Calu3 (cell line): ENCODE data around the gene SRRM4. TPM values are rescaled to one million over a fixed set of nuclear protein-coding genes. Genes with fewer than 3 reads are reported as not detected.

ENCODE experiments used
- BruUV-seq: library from RNA; stranded (reverse); fragments of 400-500 nt; replicated peaks from 2 replicates; lab custom pipeline; 2021; lab: Mats Ljungman, UMichigan
- CTCF ChIA-PET: fragments of 300-600 bp; sonication (Branson Sonifier 250); formaldehyde crosslinking; loops from one replicate; lab custom pipeline; 2022; ENCODE audit warnings: antibody characterized with exemption; lab: Charles Lee
- DNase-seq: peaks from one replicate; pipeline ENCODE4 v3.0.0; 2022
- H3K27ac Mint-ChIP-seq: one replicate; pipeline ENCODE4 v1.8.0; 2022; ENCODE audit warnings: mixed read lengths; ENCODE audit not compliant: unreplicated experiment
- H3K27me3 Mint-ChIP-seq: one replicate; pipeline ENCODE4 v1.8.0; 2022; ENCODE audit warnings: mixed read lengths; ENCODE audit not compliant: unreplicated experiment
- H3K36me3 Mint-ChIP-seq: one replicate; pipeline ENCODE4 v1.8.0; 2022; ENCODE audit warnings: mild to moderate bottlenecking, moderate library complexity, mixed read lengths; ENCODE audit not compliant: insufficient read depth, unreplicated experiment
- H3K4me1 Mint-ChIP-seq: one replicate; pipeline ENCODE4 v1.8.0; 2022; ENCODE audit warnings: mild to moderate bottlenecking, low read depth, mixed read lengths; ENCODE audit not compliant: unreplicated experiment
- H3K4me3 Mint-ChIP-seq: one replicate; pipeline ENCODE4 v1.8.0; 2022; ENCODE audit warnings: mild to moderate bottlenecking, low read depth, moderate library complexity, mixed read lengths; ENCODE audit not compliant: unreplicated experiment
- H3K9me3 Mint-ChIP-seq: one replicate; pipeline ENCODE4 v1.8.0; 2022; ENCODE audit warnings: low read depth, mixed read lengths; ENCODE audit not compliant: unreplicated experiment
- CTCF ChIP-seq: fragments of 200-600 bp; IDR thresholded peaks from one replicate; pipeline ENCODE4 v1.8.0; 2022; ENCODE audit warnings: antibody characterized with exemption; ENCODE audit not compliant: unreplicated experiment
- intact Hi-C: fragments of 100-400 bp; cut with micrococcal nuclease; formaldehyde crosslinking; loops from one replicate; pipeline ENCODE4 v1.10.0; 2022; ENCODE audit not compliant: unreplicated experiment
- total RNA-seq: library from RNA; stranded (reverse); gene quantifications from 2 replicates; pipeline ENCODE4 v1.2.3, GENCODE V29; 2022

SRRM4 gene
- total RNA-seq, 1 experiment from 2014 or later = not detected

GRCh38 chr12:118982984-118983761 lies 1.8 kb downstream of the SRRM4 start:
- H3K27me3 Mint-ChIP-seq = peaks cover 47% of the 10 kb centered on the region
- CTCF ChIA-PET = no interaction called here

GRCh38 chr12:118984161-118984943 lies 3.0 kb downstream of the SRRM4 start:
- no peaks in the 10 kb centered on the region for H3K9me3 Mint-ChIP-seq
- peaks cover 58% of the 10 kb centered on the region for H3K27me3 Mint-ChIP-seq
- no peak overlapping the region for H3K4me3 Mint-ChIP-seq
- H3K27ac Mint-ChIP-seq = no peak overlapping the region
- no peaks in the 10 kb centered on the region for H3K4me1 Mint-ChIP-seq
- DNase-seq = no peak
- peaks cover 3% of the 10 kb centered on the region for H3K36me3 Mint-ChIP-seq
- CTCF ChIA-PET = interaction anchor here (0.6 kb wide), 1 partner anchor 95 kb away, joined by 3 read pairs; no protein-coding TSS in a partner anchor
- intact Hi-C loops = no loop called here
- BruUV-seq = no TSS peak
- TF ChIP-seq CTCF = no peak

More at GRCh38 chr12:118982984-118983761, 1.8 kb downstream of the SRRM4 start:
- Mint-ChIP-seq H3K4me1 (no peaks in the 10 kb centered on the region), H3K36me3 (peaks cover 3% of the 10 kb centered on the region), H3K9me3 (no peaks in the 10 kb centered on the region), H3K4me3 (no peak overlapping the region), H3K27ac (no peak overlapping the region)
- no peak for DNase-seq
- no peak for TF ChIP-seq CTCF
- no TSS peak for BruUV-seq
- intact Hi-C loops = no loop called here

- CTCF ChIA-PET = no interaction called here
These were observed 4.7 kb downstream of the SRRM4 start for GRCh38 chr12:118986050-118986449.

GRCh38 chr12:118999107-118999506 lies 17.8 kb downstream of the SRRM4 start:
- peaks cover 52% of the 10 kb centered on the region for H3K27me3 Mint-ChIP-seq
- H3K27ac Mint-ChIP-seq = no peak overlapping the region
- BruUV-seq = no TSS peak
- H3K36me3 Mint-ChIP-seq = no peaks in the 10 kb centered on the region
- no peak for DNase-seq
- H3K9me3 Mint-ChIP-seq = peaks cover 4% of the 10 kb centered on the region
- no peaks in the 10 kb centered on the region for H3K4me1 Mint-ChIP-seq
- no peak for TF ChIP-seq CTCF
- no peak overlapping the region for H3K4me3 Mint-ChIP-seq
- CTCF ChIA-PET = no interaction called here
- intact Hi-C loops = no loop called here

More at GRCh38 chr12:118986050-118986449, 4.7 kb downstream of the SRRM4 start:
- no peaks in the 10 kb centered on the region for H3K4me1 Mint-ChIP-seq
- no peaks in the 10 kb centered on the region for H3K36me3 Mint-ChIP-seq
- H3K27ac Mint-ChIP-seq = no peak overlapping the region
- BruUV-seq = no TSS peak
- H3K27me3 Mint-ChIP-seq = peaks cover 74% of the 10 kb centered on the region
- no peak for TF ChIP-seq CTCF
- DNase-seq = no peak
- H3K9me3 Mint-ChIP-seq = no peaks in the 10 kb centered on the region
- intact Hi-C loops = no loop called here
- no peak overlapping the region for H3K4me3 Mint-ChIP-seq
